Measurements from ENCODE around the gene MAP2K6. TPM values are rescaled to one million over a fixed set of nuclear protein-coding genes. Genes with fewer than 3 reads are reported as not detected.

MAP2K6 gene
- total RNA-seq, 2 experiments from 2014 or later, result 2.4 to 2.7 TPM

DNA sequence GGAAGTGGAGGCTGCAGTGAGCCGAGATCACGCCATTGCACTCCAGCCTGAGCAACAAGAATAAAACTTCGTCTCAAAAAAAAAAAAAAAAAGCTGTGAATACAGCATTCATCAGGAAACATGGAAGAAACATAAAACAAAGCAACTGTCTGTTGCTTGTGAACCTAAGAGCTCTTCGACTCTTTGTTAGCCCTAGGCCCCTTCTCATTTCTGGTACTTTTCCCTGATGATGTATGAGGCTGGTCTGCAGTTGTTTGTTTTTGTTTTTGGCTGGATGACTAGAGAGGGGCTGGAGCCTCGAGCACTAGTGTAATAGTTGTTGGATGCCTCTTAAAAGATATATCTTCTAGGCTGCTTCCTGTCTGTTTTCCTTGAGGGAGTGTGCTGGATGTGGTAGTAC, 113.5 kb downstream of the MAP2K6 start:
- H3K36me3 Mint-ChIP-seq (ENCODE audit: low read depth), result peaks cover 20% of the 10 kb centered on the region
- no peaks in the 10 kb centered on the region for H3K27me3 Mint-ChIP-seq (ENCODE audit: low read depth)
- CTCF ChIA-PET, result interaction anchor here (0.6 to 0.7 kb wide), 4 partner anchors 16 to 55 kb away, joined by 3 to 5 read pairs (median 3); no protein-coding TSS in a partner anchor
- no peaks in the 10 kb centered on the region for H3K4me1 Mint-ChIP-seq (ENCODE audit: low read depth)
- DNase-seq, result no peak
- H3K27ac Mint-ChIP-seq, result no peak overlapping the region
- H3K4me3 Mint-ChIP-seq, result no peak overlapping the region
- H3K9me3 Mint-ChIP-seq, result no peaks in the 10 kb centered on the region
- intact Hi-C loops (cut with micrococcal nuclease), result loop anchor here (5.0 kb wide), 3 partner anchors 79 to 1024 kb away; no protein-coding TSS in a partner anchor

DNA sequence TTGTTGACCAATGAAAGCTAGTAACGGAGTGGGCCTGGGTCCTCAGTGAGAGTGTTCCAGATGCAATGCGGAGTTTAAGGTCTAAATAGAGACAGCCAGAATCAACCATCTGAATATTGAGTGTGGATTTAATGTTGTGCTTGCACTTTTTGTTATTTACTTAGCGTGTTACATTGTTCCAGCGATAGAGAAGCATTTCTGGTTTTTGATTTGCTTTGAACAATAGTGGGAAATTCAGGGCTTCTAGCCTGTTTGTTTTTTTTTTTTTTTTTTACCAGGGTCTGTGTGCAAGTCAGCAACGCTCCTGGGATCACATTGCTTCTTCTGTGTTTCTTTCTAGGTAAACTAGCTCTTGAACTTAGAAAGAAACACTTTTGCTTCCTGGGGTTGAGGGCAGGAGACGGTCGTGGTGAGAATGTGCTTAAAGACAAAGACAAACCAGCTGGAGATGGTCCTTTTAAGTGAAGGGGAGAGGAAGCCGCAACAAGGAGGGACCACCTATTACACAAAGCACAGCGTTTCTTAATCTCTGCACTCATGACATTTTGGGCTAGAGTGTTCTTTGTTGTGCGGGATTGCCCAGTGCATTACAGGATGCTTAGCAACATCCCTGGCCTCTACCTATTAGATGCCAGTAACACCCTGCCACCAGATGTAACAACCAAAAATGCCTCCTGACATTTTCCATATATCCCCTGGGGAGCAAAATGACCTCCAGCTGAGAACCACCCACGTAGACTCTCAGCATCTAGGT, 119.2 kb downstream of the MAP2K6 start:
- CTCF ChIA-PET, result interaction anchor here (0.5 to 2.4 kb wide), 3 partner anchors 8 to 140 kb away, joined by 3 to 10 read pairs (median 3); no protein-coding TSS in a partner anchor
- Mint-ChIP-seq H3K4me3 (no peak overlapping the region), H3K27ac (no peak overlapping the region), H3K27me3 (ENCODE audit: low read depth) (no peaks in the 10 kb centered on the region), H3K4me1 (ENCODE audit: low read depth) (no peaks in the 10 kb centered on the region), H3K36me3 (ENCODE audit: low read depth) (peaks cover 15% of the 10 kb centered on the region), H3K9me3 (no peaks in the 10 kb centered on the region)
- intact Hi-C loops (cut with micrococcal nuclease), result no loop called here
- DNase-seq, result no peak

DNA sequence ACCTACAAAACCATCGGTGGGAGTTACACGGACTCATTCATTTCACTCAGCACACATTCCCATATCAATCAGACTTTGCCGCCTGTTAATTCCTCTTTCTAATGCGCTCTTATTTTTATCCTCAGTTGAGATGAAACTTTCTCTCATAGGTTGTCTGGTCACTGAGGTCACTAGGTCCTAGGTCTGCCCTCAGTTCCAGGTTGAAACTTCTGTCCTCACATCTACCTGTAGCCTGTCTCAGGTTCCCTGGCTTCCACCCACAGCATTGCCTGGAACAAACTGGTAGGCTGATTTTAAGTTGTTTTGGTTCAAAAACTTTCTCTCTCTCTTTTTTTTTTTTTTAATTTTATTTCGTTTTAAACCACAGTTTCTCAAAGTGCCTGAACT, 119.7 kb downstream of the MAP2K6 start:
- intact Hi-C loops (cut with micrococcal nuclease), result no loop called here
- no peak overlapping the region for H3K4me3 Mint-ChIP-seq
- DNase-seq, result no peak
- H3K4me1 Mint-ChIP-seq (ENCODE audit: low read depth), result peaks cover 3% of the 10 kb centered on the region
- peaks cover 15% of the 10 kb centered on the region for H3K36me3 Mint-ChIP-seq (ENCODE audit: low read depth)
- CTCF ChIA-PET, result interaction anchor here (0.5 to 2.4 kb wide), 2 partner anchors 9 to 141 kb away, joined by 3 to 10 read pairs; no protein-coding TSS in a partner anchor
- H3K27ac Mint-ChIP-seq, result no peak overlapping the region
- H3K9me3 Mint-ChIP-seq, result no peaks in the 10 kb centered on the region
- H3K27me3 Mint-ChIP-seq (ENCODE audit: low read depth), result no peaks in the 10 kb centered on the region

DNA sequence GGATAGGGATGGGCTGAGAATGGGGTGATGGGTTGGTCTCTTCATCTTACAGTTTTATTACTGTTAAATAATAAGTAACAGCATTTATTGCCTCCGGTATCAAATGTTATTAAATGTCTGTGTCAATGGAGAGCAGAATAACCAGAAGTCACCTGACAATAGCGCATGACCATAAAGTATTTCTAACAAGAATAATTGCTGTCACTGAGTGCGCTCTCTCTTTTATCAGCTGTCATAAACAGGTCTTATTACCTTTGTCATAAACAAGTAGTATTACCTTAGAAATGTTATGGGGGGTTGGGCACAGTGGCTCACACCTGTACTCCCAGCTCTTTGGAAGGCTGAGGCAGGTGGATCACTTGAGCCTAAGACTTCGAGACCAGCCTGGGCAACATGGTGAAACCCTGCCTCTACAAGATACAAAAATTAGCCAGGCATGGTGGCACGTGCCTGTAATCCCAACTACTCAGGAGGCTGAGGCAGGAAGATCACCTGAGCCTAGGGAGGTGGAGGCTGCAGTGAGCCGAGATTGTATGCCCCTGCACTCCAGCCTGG, 120.6 kb downstream of the MAP2K6 start:
- DNase-seq, result no peak
- Mint-ChIP-seq H3K27ac (no peak overlapping the region), H3K9me3 (no peaks in the 10 kb centered on the region), H3K4me1 (ENCODE audit: low read depth) (peaks cover 5% of the 10 kb centered on the region), H3K27me3 (ENCODE audit: low read depth) (no peaks in the 10 kb centered on the region), H3K4me3 (no peak overlapping the region), H3K36me3 (ENCODE audit: low read depth) (peaks cover 15% of the 10 kb centered on the region)
- intact Hi-C loops (cut with micrococcal nuclease), result no loop called here
- CTCF ChIA-PET, result interaction anchor here (2.4 kb wide), 1 partner anchor 10 kb away, joined by 10 read pairs; no protein-coding TSS in a partner anchor

DNA sequence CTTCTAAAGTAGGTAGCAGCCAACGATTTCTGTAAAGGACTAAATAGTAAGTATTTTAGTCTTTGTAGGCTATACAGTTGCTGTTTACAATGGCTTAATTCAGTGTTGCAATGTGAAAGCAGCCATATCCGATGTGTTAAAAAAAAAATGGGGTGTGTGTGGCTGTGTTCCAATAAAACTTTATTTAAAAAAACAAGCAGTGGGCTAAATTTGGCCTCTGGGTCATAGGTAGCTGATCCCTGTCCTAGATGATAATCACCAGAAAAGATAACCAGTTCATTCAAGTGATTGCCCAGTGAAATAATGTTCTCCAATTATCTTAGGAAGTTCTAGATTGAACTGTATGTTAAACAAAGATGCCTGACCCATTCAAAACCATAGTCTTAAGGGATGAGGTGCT, 124.3 kb downstream of the MAP2K6 start:
- DNase-seq, result no peak
- Mint-ChIP-seq H3K4me1 (ENCODE audit: low read depth) (peaks cover 5% of the 10 kb centered on the region), H3K9me3 (no peaks in the 10 kb centered on the region), H3K4me3 (no peak overlapping the region), H3K36me3 (ENCODE audit: low read depth) (peaks cover 23% of the 10 kb centered on the region), H3K27me3 (ENCODE audit: low read depth) (no peaks in the 10 kb centered on the region), H3K27ac (no peak overlapping the region)
- CTCF ChIA-PET, result no interaction called here
- intact Hi-C loops (cut with micrococcal nuclease), result no loop called here

DNA sequence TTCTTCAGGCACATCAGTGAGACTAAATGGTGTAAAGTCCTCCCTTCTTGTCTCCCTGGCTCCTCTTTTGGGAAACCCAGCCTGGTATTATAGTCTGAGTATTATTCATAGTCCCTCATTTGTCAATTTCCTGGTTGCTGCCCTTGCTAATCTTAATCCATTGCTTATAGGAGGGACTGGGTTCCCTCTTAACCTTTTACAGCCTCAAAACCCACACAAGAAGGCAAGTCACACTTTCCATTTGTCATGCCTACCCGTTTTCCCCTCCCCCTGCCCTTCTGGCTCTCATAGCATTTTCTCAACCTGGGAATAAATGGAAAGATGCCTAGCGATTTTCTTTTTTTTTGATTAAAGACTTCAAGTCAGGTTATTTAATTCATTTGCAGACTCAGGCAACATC, 124.8 kb downstream of the MAP2K6 start:
- intact Hi-C loops (cut with micrococcal nuclease), result no loop called here
- peaks cover 24% of the 10 kb centered on the region for H3K36me3 Mint-ChIP-seq (ENCODE audit: low read depth)
- CTCF ChIA-PET, result no interaction called here

DNA sequence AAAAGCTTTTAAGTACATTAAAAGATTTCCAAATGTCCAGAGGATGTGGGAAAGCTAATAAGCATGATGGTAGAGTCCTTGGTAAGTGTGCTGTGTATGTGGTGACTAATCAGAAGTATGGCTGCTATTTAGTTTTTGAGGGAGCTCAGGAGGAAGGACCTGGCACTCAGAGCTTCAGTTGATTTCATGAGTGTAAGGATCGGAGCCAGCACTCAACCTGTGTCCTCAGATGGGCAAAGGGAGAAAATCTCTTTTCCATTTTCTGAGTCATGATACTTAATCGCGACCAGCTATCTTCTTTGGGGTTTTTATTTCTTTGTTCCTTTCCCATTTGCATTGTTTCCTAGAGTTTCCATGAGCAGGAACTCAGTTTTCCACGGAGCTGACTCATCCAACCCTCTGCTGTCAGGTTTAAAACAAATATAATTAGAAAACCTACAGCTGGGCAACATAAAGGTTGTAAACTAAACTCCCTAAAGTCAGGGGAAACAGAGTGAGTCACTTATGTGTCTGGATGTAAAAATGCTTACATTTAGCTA, 125.4 kb downstream of the MAP2K6 start:
- CTCF ChIA-PET, result interaction anchor here (1.0 kb wide), 1 partner anchor 16 kb away, joined by 3 read pairs; no protein-coding TSS in a partner anchor
- H3K36me3 Mint-ChIP-seq (ENCODE audit: low read depth), result peaks cover 24% of the 10 kb centered on the region
- no peak overlapping the region for H3K27ac Mint-ChIP-seq
- no peak for DNase-seq
- H3K9me3 Mint-ChIP-seq, result no peaks in the 10 kb centered on the region
- H3K27me3 Mint-ChIP-seq (ENCODE audit: low read depth), result no peaks in the 10 kb centered on the region
- H3K4me3 Mint-ChIP-seq, result no peak overlapping the region
- peaks cover 5% of the 10 kb centered on the region for H3K4me1 Mint-ChIP-seq (ENCODE audit: low read depth)
- intact Hi-C loops (cut with micrococcal nuclease), result no loop called here

More for the DNA sequence above, 124.8 kb downstream of the MAP2K6 start:
- H3K4me3 Mint-ChIP-seq, result no peak overlapping the region
- H3K27me3 Mint-ChIP-seq (ENCODE audit: low read depth), result no peaks in the 10 kb centered on the region
- peak; percentile 15 for DNase-seq
- H3K9me3 Mint-ChIP-seq, result no peaks in the 10 kb centered on the region
- no peak overlapping the region for H3K27ac Mint-ChIP-seq
- peaks cover 5% of the 10 kb centered on the region for H3K4me1 Mint-ChIP-seq (ENCODE audit: low read depth)

DNA sequence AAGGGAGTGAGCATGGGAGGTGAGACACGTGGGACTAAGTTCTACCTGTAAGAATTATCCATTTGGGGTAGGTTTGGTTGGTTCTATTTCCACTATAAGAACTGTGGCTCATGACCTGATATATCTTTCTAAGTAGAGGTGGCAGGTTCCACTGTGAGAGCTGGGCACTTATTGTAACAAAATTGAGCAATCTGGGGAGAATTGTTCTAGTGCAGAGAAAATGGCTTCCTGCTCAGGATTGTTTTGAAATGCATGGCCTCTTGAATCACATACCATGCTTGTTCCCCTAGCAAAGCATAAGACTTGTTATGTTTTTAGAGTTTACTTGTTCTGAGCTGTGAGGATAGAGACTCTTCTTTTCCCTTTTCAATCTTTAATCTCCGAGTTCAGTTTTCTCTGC, 125.9 kb downstream of the MAP2K6 start:
- intact Hi-C loops (cut with micrococcal nuclease), result no loop called here
- CTCF ChIA-PET, result interaction anchor here (1.0 kb wide), 2 partner anchors 15 to 20 kb away, joined by 3 read pairs; no protein-coding TSS in a partner anchor
- peaks cover 22% of the 10 kb centered on the region for H3K36me3 Mint-ChIP-seq (ENCODE audit: low read depth)
- H3K4me1 Mint-ChIP-seq (ENCODE audit: low read depth), result peaks cover 5% of the 10 kb centered on the region
- no peaks in the 10 kb centered on the region for H3K27me3 Mint-ChIP-seq (ENCODE audit: low read depth)
- H3K4me3 Mint-ChIP-seq, result no peak overlapping the region
- H3K9me3 Mint-ChIP-seq, result no peaks in the 10 kb centered on the region
- H3K27ac Mint-ChIP-seq, result no peak overlapping the region
- DNase-seq, result no peak

DNA sequence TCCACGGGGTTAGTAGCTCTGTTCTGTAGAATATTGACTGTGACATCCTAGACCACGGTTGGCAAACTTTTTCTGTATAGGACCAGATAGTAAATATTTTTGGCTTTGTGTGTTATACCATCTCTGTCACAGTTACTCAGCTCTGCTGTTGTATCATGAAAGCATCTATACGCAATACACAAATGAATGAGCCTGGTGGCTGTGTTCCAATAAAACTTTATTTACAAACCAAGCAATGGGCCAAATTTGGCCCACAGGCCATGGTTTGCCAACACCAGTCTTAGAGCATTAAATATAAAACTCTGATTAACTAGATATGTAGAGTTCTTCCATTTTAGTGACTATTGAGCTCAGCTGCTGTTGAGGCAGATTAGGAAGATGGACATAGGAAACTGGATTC, 132.7 kb downstream of the MAP2K6 start:
- no peak overlapping the region for H3K4me3 Mint-ChIP-seq
- no peak overlapping the region for H3K27ac Mint-ChIP-seq
- intact Hi-C loops (cut with micrococcal nuclease), result no loop called here

DNA sequence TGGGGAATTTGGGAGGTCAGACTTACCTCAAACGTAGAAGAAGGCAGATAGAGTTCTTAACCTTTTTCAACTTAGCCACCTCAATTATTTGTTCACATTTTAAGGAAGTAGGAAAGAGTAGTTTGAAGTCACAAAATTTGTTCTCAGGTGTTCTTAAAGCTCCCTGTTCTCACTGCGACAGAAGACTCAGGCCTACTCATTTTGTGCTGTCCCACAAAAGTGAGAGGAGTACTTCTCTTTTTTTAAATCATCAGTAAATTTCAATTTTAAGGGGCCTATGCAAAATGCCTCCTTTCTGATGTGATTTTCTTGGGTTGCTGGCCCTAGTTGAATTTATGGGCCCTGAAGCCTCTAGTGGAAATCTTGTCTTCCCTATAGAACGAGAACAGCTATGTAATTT, 133.4 kb downstream of the MAP2K6 start:
- Mint-ChIP-seq H3K27me3 (ENCODE audit: low read depth) (no peaks in the 10 kb centered on the region), H3K9me3 (peaks cover 2% of the 10 kb centered on the region), H3K4me3 (no peak overlapping the region), H3K4me1 (ENCODE audit: low read depth) (no peaks in the 10 kb centered on the region), H3K27ac (no peak overlapping the region), H3K36me3 (ENCODE audit: low read depth) (peaks cover 21% of the 10 kb centered on the region)
- DNase-seq, result no peak
- CTCF ChIA-PET, result interaction anchor here (0.6 to 0.7 kb wide), 2 partner anchors 159 to 208 kb away, joined by 3 read pairs; no protein-coding TSS in a partner anchor
- intact Hi-C loops (cut with micrococcal nuclease), result no loop called here

More for the DNA sequence above, 132.7 kb downstream of the MAP2K6 start:
- DNase-seq, result no peak
- H3K4me1 Mint-ChIP-seq (ENCODE audit: low read depth), result no peaks in the 10 kb centered on the region
- peaks cover 2% of the 10 kb centered on the region for H3K9me3 Mint-ChIP-seq
- CTCF ChIA-PET, result no interaction called here
- peaks cover 21% of the 10 kb centered on the region for H3K36me3 Mint-ChIP-seq (ENCODE audit: low read depth)
- no peaks in the 10 kb centered on the region for H3K27me3 Mint-ChIP-seq (ENCODE audit: low read depth)

DNA sequence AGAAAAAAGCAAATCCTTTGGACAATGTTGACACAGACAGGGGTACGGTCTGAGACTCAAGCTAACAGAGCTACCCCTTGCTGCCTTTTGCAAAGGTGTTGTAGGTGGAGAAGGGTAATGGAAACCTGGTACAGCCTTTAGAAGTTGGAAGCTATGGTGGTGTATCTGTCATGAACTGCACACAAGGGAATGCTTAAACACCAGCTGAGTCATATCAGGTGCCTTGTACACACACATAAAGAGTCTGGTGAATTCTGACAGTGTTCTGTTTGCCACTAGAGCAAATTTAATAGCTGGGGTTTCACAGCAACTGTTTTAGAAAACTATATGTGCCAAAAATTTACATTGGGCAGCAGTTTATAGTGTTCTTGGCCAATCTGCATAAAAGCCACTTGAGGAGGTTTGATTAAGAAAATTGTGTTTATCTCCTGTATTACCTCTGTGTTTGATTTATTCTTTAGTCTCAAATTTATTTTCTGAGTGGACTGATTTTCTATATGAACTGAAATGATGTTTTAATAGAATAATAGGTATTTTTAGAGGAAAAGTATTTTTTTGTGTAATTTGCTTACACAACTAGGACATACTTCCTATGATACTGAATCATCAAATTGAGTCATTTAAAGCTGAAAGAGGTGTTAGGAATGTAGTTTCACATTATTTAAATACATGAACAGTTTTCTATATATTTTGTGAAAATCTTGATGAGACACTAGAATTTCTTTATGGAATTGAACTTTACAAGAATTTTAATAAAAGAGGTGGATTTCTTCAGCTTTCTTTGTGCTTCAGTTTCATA, 136.9 kb downstream of the MAP2K6 start:
- Mint-ChIP-seq H3K27me3 (ENCODE audit: low read depth) (no peaks in the 10 kb centered on the region), H3K9me3 (peaks cover 7% of the 10 kb centered on the region), H3K4me1 (ENCODE audit: low read depth) (no peaks in the 10 kb centered on the region), H3K27ac (no peak overlapping the region), H3K36me3 (ENCODE audit: low read depth) (peaks cover 18% of the 10 kb centered on the region), H3K4me3 (no peak overlapping the region)
- intact Hi-C loops (cut with micrococcal nuclease), result no loop called here
- no peak for DNase-seq
- CTCF ChIA-PET, result interaction anchor here (0.8 to 1.2 kb wide), 2 partner anchors 17 to 56 kb away, joined by 3 to 4 read pairs; no protein-coding TSS in a partner anchor

Measured in activated naive CD4-positive, alpha-beta T cell treated with anti-CD3 and anti-CD28 coated beads for 36 hours (primary cell).